Chondrocyte (in vitro differentiated cells): ENCODE data around the gene LRMDA. TPM values are rescaled to one million over a fixed set of nuclear protein-coding genes. Genes with fewer than 3 reads are reported as not detected.

Source experiments
- DNase-seq: peaks from one replicate; pipeline ENCODE4 v3.0.0; 2021; ENCODE audit warnings: mixed read lengths, low spot score
- H3K27ac Mint-ChIP-seq: one replicate; pipeline ENCODE4 v1.8.0; 2021; ENCODE audit warnings: mild to moderate bottlenecking, moderate library complexity, mixed read lengths; ENCODE audit not compliant: unreplicated experiment
- H3K27me3 Mint-ChIP-seq: 2 replicates; pipeline ENCODE4 v1.8.0; 2021; ENCODE audit warnings: low read depth, mixed read lengths
- H3K36me3 Mint-ChIP-seq: 2 replicates; pipeline ENCODE4 v1.8.0; 2021; ENCODE audit warnings: low read depth, mixed read lengths
- H3K4me1 Mint-ChIP-seq: 2 replicates; pipeline ENCODE4 v1.8.0; 2021; ENCODE audit warnings: low read depth, mild to moderate bottlenecking, mixed read lengths
- H3K4me3 Mint-ChIP-seq: one replicate; pipeline ENCODE4 v1.8.0; 2021; ENCODE audit warnings: mild to moderate bottlenecking, moderate library complexity, mixed read lengths; ENCODE audit not compliant: unreplicated experiment
- H3K9me3 Mint-ChIP-seq: 2 replicates; pipeline ENCODE4 v1.8.0; 2021; ENCODE audit warnings: low read depth, mixed read lengths
- total RNA-seq: library from RNA; stranded (reverse); gene quantifications from 3 replicates; pipeline ENCODE4 v1.2.1, GENCODE V29; 2021
- TF ChIP-seq, protein P1 (sequence below): fragments of 200-600 bp; sonication (generic); IDR thresholded peaks from 2 replicates; pipeline ENCODE4 v1.5.0; 2021; ENCODE audit warnings: antibody characterized with exemption, mild to moderate bottlenecking, moderate library complexity

LRMDA gene
- total RNA-seq, 1 donor from 2014 or later = 2.8 TPM

DNA sequence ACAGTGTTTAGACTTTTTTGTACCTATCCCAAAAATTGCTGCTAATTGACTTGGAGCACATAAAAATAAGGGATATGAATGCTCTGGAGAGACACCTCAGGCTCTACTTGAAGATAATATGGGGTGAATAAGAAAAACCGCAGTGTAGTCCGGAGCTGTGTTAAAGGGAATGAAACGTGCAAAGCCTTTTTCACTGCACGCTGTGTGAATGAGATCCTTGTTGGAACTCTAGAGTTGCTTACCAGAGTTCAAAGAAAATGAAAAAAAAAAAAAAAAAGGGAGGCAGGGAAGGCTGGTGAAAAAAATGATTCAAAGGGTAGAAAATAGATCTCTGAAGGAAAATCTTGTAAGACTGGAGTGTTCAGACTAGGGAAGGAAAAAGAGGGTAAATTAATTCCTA lies 226.6 kb downstream of the LRMDA start:
- peaks cover 32% of the 10 kb centered on the region for H3K27me3 Mint-ChIP-seq
- H3K4me3 Mint-ChIP-seq = no peak overlapping the region
- peaks cover 2% of the 10 kb centered on the region for H3K36me3 Mint-ChIP-seq
- no peaks in the 10 kb centered on the region for H3K9me3 Mint-ChIP-seq
- no peak for DNase-seq
- TF ChIP-seq, protein P1, sequence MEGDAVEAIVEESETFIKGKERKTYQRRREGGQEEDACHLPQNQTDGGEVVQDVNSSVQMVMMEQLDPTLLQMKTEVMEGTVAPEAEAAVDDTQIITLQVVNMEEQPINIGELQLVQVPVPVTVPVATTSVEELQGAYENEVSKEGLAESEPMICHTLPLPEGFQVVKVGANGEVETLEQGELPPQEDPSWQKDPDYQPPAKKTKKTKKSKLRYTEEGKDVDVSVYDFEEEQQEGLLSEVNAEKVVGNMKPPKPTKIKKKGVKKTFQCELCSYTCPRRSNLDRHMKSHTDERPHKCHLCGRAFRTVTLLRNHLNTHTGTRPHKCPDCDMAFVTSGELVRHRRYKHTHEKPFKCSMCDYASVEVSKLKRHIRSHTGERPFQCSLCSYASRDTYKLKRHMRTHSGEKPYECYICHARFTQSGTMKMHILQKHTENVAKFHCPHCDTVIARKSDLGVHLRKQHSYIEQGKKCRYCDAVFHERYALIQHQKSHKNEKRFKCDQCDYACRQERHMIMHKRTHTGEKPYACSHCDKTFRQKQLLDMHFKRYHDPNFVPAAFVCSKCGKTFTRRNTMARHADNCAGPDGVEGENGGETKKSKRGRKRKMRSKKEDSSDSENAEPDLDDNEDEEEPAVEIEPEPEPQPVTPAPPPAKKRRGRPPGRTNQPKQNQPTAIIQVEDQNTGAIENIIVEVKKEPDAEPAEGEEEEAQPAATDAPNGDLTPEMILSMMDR = no peak
- peak overlapping the region; percentile 19 for H3K27ac Mint-ChIP-seq
- H3K4me1 Mint-ChIP-seq = peaks cover 25% of the 10 kb centered on the region

DNA sequence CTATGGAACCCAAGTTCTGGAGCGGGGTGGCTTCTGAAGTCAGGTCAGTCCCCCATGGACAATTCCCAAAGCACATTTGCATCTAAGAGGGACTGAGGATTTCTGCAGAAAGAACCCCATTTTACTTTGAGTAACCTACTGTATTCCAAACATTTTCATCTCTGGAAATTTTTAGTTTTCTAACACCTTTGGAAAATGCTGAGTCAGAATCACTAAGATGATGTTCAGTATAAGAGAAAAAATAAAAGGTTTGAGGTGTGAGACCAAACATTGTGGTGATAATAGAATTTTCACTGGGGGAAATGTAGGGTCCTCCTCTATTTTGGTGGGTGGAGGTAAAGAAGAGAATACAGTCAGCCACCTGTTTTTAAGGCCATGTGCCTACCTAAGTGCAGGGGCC lies 227.1 kb downstream of the LRMDA start:
- peaks cover 32% of the 10 kb centered on the region for H3K27me3 Mint-ChIP-seq
- H3K9me3 Mint-ChIP-seq = no peaks in the 10 kb centered on the region
- no peak for DNase-seq
- H3K36me3 Mint-ChIP-seq = peaks cover 2% of the 10 kb centered on the region
- TF ChIP-seq, protein P1 = no peak
- peaks cover 30% of the 10 kb centered on the region for H3K4me1 Mint-ChIP-seq
- H3K27ac Mint-ChIP-seq = no peak overlapping the region
- H3K4me3 Mint-ChIP-seq = no peak overlapping the region

DNA sequence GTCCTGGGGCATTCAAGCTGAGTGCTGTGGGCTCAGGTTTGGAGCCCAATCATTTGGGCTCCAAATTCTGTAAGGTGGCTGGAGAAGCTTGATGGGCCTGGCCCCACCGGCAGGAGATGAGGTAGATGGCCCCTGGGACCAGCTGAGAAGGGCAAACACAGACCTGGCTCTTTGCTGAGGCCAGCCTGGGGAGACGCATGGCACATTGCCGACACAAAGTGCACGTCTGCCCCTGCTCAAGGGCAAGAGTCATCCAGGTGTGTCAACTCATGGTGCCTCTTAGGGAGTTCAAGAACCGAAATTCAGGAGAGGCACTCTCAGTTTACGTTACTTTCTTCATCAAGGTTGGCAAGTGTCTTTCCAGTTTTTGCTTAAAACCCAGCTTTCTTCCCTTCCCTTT lies 227.5 kb downstream of the LRMDA start:
- H3K4me1 Mint-ChIP-seq = peaks cover 34% of the 10 kb centered on the region
- H3K27me3 Mint-ChIP-seq = peaks cover 32% of the 10 kb centered on the region
- no peak for DNase-seq
- H3K27ac Mint-ChIP-seq = no peak overlapping the region
- peaks cover 2% of the 10 kb centered on the region for H3K36me3 Mint-ChIP-seq
- H3K9me3 Mint-ChIP-seq = no peaks in the 10 kb centered on the region
- no peak overlapping the region for H3K4me3 Mint-ChIP-seq
- TF ChIP-seq, protein P1 = no peak

DNA sequence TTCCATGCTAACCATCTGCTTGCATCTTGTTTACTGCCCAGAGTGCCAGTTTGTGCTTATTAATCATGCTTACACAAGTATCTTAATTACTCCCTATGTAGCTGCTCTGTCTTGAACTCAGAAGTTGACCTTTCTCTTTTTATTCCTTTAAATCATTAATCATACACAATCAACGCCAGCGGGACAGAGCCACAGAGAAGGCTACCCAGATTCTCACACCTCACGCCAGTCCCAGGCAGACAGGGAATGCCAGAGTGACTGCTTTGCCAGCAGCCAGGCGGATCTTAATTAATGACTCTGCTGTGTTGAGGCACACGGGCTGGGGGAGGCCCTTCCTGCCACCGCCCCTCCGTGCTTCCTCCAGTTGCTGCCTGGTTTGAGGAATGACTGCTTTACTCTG lies 229.4 kb downstream of the LRMDA start:
- no peak overlapping the region for H3K4me3 Mint-ChIP-seq
- peaks cover 32% of the 10 kb centered on the region for H3K27me3 Mint-ChIP-seq
- TF ChIP-seq, protein P1 = no peak
- H3K9me3 Mint-ChIP-seq = no peaks in the 10 kb centered on the region
- peaks cover 34% of the 10 kb centered on the region for H3K4me1 Mint-ChIP-seq
- no peak for DNase-seq
- peaks cover 2% of the 10 kb centered on the region for H3K36me3 Mint-ChIP-seq
- H3K27ac Mint-ChIP-seq = no peak overlapping the region

DNA sequence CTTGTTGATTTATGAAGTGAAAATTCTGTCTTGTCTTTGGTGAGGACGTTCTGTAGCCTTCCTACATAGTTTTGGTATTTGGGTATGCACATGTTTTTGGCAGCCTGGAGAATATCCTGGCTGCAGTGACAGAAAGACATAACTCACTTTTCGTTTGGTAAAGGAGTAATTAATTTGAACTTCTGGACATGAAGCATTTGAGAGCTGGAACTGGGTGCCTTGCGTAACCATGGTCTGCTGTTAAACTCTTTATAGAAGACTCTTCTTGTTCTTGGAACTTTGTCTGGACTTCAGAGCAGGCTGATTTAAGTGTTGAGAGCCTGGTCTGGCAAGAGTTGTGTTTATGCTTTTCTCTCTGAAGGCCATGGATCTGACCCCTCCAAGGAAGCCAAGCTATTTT lies 231.3 kb downstream of the LRMDA start:
- peaks cover 31% of the 10 kb centered on the region for H3K4me1 Mint-ChIP-seq
- H3K9me3 Mint-ChIP-seq = no peaks in the 10 kb centered on the region
- H3K4me3 Mint-ChIP-seq = no peak overlapping the region
- TF ChIP-seq, protein P1 = no peak
- peaks cover 23% of the 10 kb centered on the region for H3K27me3 Mint-ChIP-seq
- DNase-seq = no peak
- peak overlapping the region; percentile 43 for H3K27ac Mint-ChIP-seq
- H3K36me3 Mint-ChIP-seq = peaks cover 2% of the 10 kb centered on the region
